ENCODE measurements around the gene SEMA5A. TPM values are rescaled to one million over a fixed set of nuclear protein-coding genes. Genes with fewer than 3 reads are reported as not detected.

The SEMA5A gene
- total and polyA plus RNA-seq, 7 experiments from 2014 or later, result 0.25 to 0.98 (median 0.46) TPM; not detected in 1

GRCh38 chr5:9176641-9177040 is 369.2 kb downstream of the SEMA5A start:
- Mint-ChIP-seq H3K27ac (no peak overlapping the region), H3K36me3 (no peaks in the 10 kb centered on the region), H3K9me3 (peaks cover 0 to 12% (median 2%) of the 10 kb centered on the region in 11 donors), H3K4me3 (no peak overlapping the region), H3K4me1 (no peaks in the 10 kb centered on the region), H3K27me3 (no peaks in the 10 kb centered on the region)
- ChIA-PET CTCF (no interaction called here), POLR2A (no interaction called here)
- no peak overlapping the region for H3K27ac ChIP-seq (ENCODE audit: low read depth, low read length)
- no peaks in the 10 kb centered on the region for H3K9me3 ChIP-seq (ENCODE audit: control insufficient read depth in 2 of 3, low read length in 3 of 3)
- no peak overlapping the region for H3K4me3 ChIP-seq (ENCODE audit: low read length)
- ATAC-seq, result no peak
- no peak for DNase-seq
- no peaks in the 10 kb centered on the region for H3K4me1 ChIP-seq (ENCODE audit: control insufficient read depth in 2 of 2, insufficient read depth in 2 of 2, low read length in 2 of 2)
- intact Hi-C loops (cut with micrococcal nuclease), result no loop called here
- no peaks in the 10 kb centered on the region for H3K36me3 ChIP-seq (ENCODE audit: control insufficient read depth in 2 of 3, insufficient read depth in 3 of 3, low read length in 3 of 3)
- H3K27me3 ChIP-seq (ENCODE audit: control insufficient read depth in 2 of 2, insufficient read depth in 2 of 2, low read length in 2 of 2), result no peaks in the 10 kb centered on the region

- H3K36me3 Mint-ChIP-seq, result no peaks in the 10 kb centered on the region
- DNase-seq, result no peak
- H3K4me3 ChIP-seq (ENCODE audit: low read length), result no peak overlapping the region
- ChIA-PET CTCF (no interaction called here), POLR2A (no interaction called here)
- H3K27me3 Mint-ChIP-seq, result no peaks in the 10 kb centered on the region
- peaks cover 0 to 12% (median 2%) of the 10 kb centered on the region in 11 donors for H3K9me3 Mint-ChIP-seq
- intact Hi-C loops (cut with micrococcal nuclease), result no loop called here
- ATAC-seq, result no peak
- H3K4me1 Mint-ChIP-seq, result no peaks in the 10 kb centered on the region
- no peaks in the 10 kb centered on the region for H3K9me3 ChIP-seq (ENCODE audit: control insufficient read depth in 2 of 3, low read length in 3 of 3)
- H3K27me3 ChIP-seq (ENCODE audit: control insufficient read depth in 2 of 2, insufficient read depth in 2 of 2, low read length in 2 of 2), result no peaks in the 10 kb centered on the region
- no peaks in the 10 kb centered on the region for H3K4me1 ChIP-seq (ENCODE audit: control insufficient read depth in 2 of 2, insufficient read depth in 2 of 2, low read length in 2 of 2)
- H3K36me3 ChIP-seq (ENCODE audit: control insufficient read depth in 2 of 3, insufficient read depth in 3 of 3, low read length in 3 of 3), result no peaks in the 10 kb centered on the region
- no peak overlapping the region for H3K27ac ChIP-seq (ENCODE audit: low read depth, low read length)
- no peak overlapping the region for H3K4me3 Mint-ChIP-seq
- no peak overlapping the region for H3K27ac Mint-ChIP-seq
These were observed 371.4 kb downstream of the SEMA5A start for GRCh38 chr5:9174446-9174845.

- Histone ChIP-seq H3K9me3 (ENCODE audit: control insufficient read depth in 2 of 3, low read length in 3 of 3) (no peaks in the 10 kb centered on the region), H3K36me3 (ENCODE audit: control insufficient read depth in 2 of 3, insufficient read depth in 3 of 3, low read length in 3 of 3) (no peaks in the 10 kb centered on the region), H3K4me3 (ENCODE audit: low read length) (no peak overlapping the region), H3K27ac (ENCODE audit: low read depth, low read length) (no peak overlapping the region), H3K4me1 (ENCODE audit: control insufficient read depth in 2 of 2, insufficient read depth in 2 of 2, low read length in 2 of 2) (no peaks in the 10 kb centered on the region), H3K27me3 (ENCODE audit: control insufficient read depth in 2 of 2, insufficient read depth in 2 of 2, low read length in 2 of 2) (no peaks in the 10 kb centered on the region)
- Mint-ChIP-seq H3K27me3 (no peaks in the 10 kb centered on the region), H3K4me1 (no peaks in the 10 kb centered on the region), H3K36me3 (no peaks in the 10 kb centered on the region), H3K4me3 (no peak overlapping the region), H3K9me3 (peaks cover 0 to 12% (median 2%) of the 10 kb centered on the region in 11 donors), H3K27ac (no peak overlapping the region)
- intact Hi-C loops (cut with micrococcal nuclease), result no loop called here
- no peak for ATAC-seq
- POLR2A ChIA-PET, result no interaction called here
- DNase-seq, result no peak
- CTCF ChIA-PET, result interaction anchor here (0.7 kb wide), 1 partner anchor 53 kb away, joined by 4 read pairs; no protein-coding TSS in a partner anchor
These were observed 372.4 kb downstream of the SEMA5A start for GRCh38 chr5:9173281-9174048.

GRCh38 chr5:9170026-9170425 is 375.8 kb downstream of the SEMA5A start:
- ATAC-seq, result no peak
- no peaks in the 10 kb centered on the region for H3K36me3 ChIP-seq (ENCODE audit: control insufficient read depth in 2 of 3, insufficient read depth in 3 of 3, low read length in 3 of 3)
- no peak for DNase-seq
- no peak overlapping the region for H3K27ac Mint-ChIP-seq
- no peaks in the 10 kb centered on the region for H3K4me1 ChIP-seq (ENCODE audit: control insufficient read depth in 2 of 2, insufficient read depth in 2 of 2, low read length in 2 of 2)
- no peak overlapping the region for H3K4me3 ChIP-seq (ENCODE audit: low read length)
- peaks cover 0 to 4% (median 2%) of the 10 kb centered on the region in 11 donors for H3K9me3 Mint-ChIP-seq
- H3K4me1 Mint-ChIP-seq, result no peaks in the 10 kb centered on the region
- H3K9me3 ChIP-seq (ENCODE audit: control insufficient read depth in 2 of 3, low read length in 3 of 3), result no peaks in the 10 kb centered on the region
- ChIA-PET POLR2A (no interaction called here), CTCF (no interaction called here)
- H3K27ac ChIP-seq (ENCODE audit: low read depth, low read length), result no peak overlapping the region
- no peaks in the 10 kb centered on the region for H3K27me3 Mint-ChIP-seq
- no peak overlapping the region for H3K4me3 Mint-ChIP-seq
- intact Hi-C loops (cut with micrococcal nuclease), result no loop called here
- no peaks in the 10 kb centered on the region for H3K36me3 Mint-ChIP-seq
- H3K27me3 ChIP-seq (ENCODE audit: control insufficient read depth in 2 of 2, insufficient read depth in 2 of 2, low read length in 2 of 2), result no peaks in the 10 kb centered on the region

- H3K27ac Mint-ChIP-seq, result no peak overlapping the region
- no peaks in the 10 kb centered on the region for H3K9me3 ChIP-seq (ENCODE audit: control insufficient read depth in 2 of 3, low read length in 3 of 3)
- ChIA-PET POLR2A (no interaction called here), CTCF (no interaction called here)
- H3K4me1 Mint-ChIP-seq, result no peaks in the 10 kb centered on the region
- ATAC-seq (no peak), DNase-seq (no peak)
- H3K4me1 ChIP-seq (ENCODE audit: control insufficient read depth in 2 of 2, insufficient read depth in 2 of 2, low read length in 2 of 2), result no peaks in the 10 kb centered on the region
- intact Hi-C loops (cut with micrococcal nuclease), result no loop called here
- H3K27me3 Mint-ChIP-seq, result no peaks in the 10 kb centered on the region
- H3K36me3 ChIP-seq (ENCODE audit: control insufficient read depth in 2 of 3, insufficient read depth in 3 of 3, low read length in 3 of 3), result no peaks in the 10 kb centered on the region
- H3K27ac ChIP-seq (ENCODE audit: low read depth, low read length), result no peak overlapping the region
- peaks cover 0 to 3% (median 2%) of the 10 kb centered on the region in 11 donors for H3K9me3 Mint-ChIP-seq
- H3K36me3 Mint-ChIP-seq, result no peaks in the 10 kb centered on the region
- no peak overlapping the region for H3K4me3 Mint-ChIP-seq
- H3K27me3 ChIP-seq (ENCODE audit: control insufficient read depth in 2 of 2, insufficient read depth in 2 of 2, low read length in 2 of 2), result no peaks in the 10 kb centered on the region
- H3K4me3 ChIP-seq (ENCODE audit: low read length), result no peak overlapping the region
These were observed 376.3 kb downstream of the SEMA5A start for GRCh38 chr5:9169557-9169902.

- CTCF ChIA-PET, result no interaction called here
- POLR2A ChIA-PET, result no interaction called here
- no peaks in the 10 kb centered on the region for H3K27me3 Mint-ChIP-seq
- Histone ChIP-seq H3K27ac (ENCODE audit: low read depth, low read length) (no peak overlapping the region), H3K27me3 (ENCODE audit: control insufficient read depth in 2 of 2, insufficient read depth in 2 of 2, low read length in 2 of 2) (no peaks in the 10 kb centered on the region), H3K4me1 (ENCODE audit: control insufficient read depth in 2 of 2, insufficient read depth in 2 of 2, low read length in 2 of 2) (no peaks in the 10 kb centered on the region), H3K9me3 (ENCODE audit: control insufficient read depth in 2 of 3, low read length in 3 of 3) (no peaks in the 10 kb centered on the region), H3K36me3 (ENCODE audit: control insufficient read depth in 2 of 3, insufficient read depth in 3 of 3, low read length in 3 of 3) (no peaks in the 10 kb centered on the region), H3K4me3 (ENCODE audit: low read length) (no peak overlapping the region)
- intact Hi-C loops (cut with micrococcal nuclease), result no loop called here
- no peaks in the 10 kb centered on the region for H3K36me3 Mint-ChIP-seq
- no peak for ATAC-seq
- peaks cover 0 to 2% (median 0%) of the 10 kb centered on the region in 11 donors for H3K9me3 Mint-ChIP-seq
- H3K27ac Mint-ChIP-seq, result no peak overlapping the region
- H3K4me1 Mint-ChIP-seq, result no peaks in the 10 kb centered on the region
- H3K4me3 Mint-ChIP-seq, result no peak overlapping the region
- no peak for DNase-seq
These were observed 376.9 kb downstream of the SEMA5A start for GRCh38 chr5:9168791-9169556.
